Activated naive CD4-positive, alpha-beta T cell treated with anti-CD3 and anti-CD28 coated beads for 36 hours (primary cell): ENCODE measurements around the gene SUPT20H. TPM values are rescaled to one million over a fixed set of nuclear protein-coding genes. Genes with fewer than 3 reads are reported as not detected.

Source experiments
- CTCF ChIA-PET: fragments of 350-600 bp; sonication (Branson Sonifier 250); formaldehyde crosslinking; loops from one replicate; lab custom pipeline; 2021; ENCODE audit warnings: antibody characterized with exemption; lab: Charles Lee
- DNase-seq: peaks from one replicate; pipeline ENCODE4 v3.0.0-alpha.2; 2020
- H3K27ac Mint-ChIP-seq: one replicate; pipeline ENCODE4 v1.8.0; 2021; ENCODE audit warnings: mild to moderate bottlenecking, mixed read lengths
- H3K27me3 Mint-ChIP-seq: one replicate; pipeline ENCODE4 v1.8.0; 2021; ENCODE audit warnings: low read depth, mixed read lengths
- H3K36me3 Mint-ChIP-seq: one replicate; pipeline ENCODE4 v1.8.0; 2021; ENCODE audit warnings: low read depth, mixed read lengths
- H3K4me1 Mint-ChIP-seq: one replicate; pipeline ENCODE4 v1.8.0; 2021; ENCODE audit warnings: low read depth, mixed read lengths
- H3K4me3 Mint-ChIP-seq: one replicate; pipeline ENCODE4 v1.8.0; 2021; ENCODE audit warnings: mild to moderate bottlenecking, moderate library complexity, mixed read lengths
- H3K9me3 Mint-ChIP-seq: one replicate; pipeline ENCODE4 v1.8.0; 2021; ENCODE audit warnings: mixed read lengths
- intact Hi-C: fragments of 100-400 bp; cut with micrococcal nuclease; formaldehyde crosslinking; loops from one replicate; pipeline ENCODE4 v1.15.1; 2023
- total RNA-seq, 2 experiments: library from RNA; stranded (reverse); gene quantifications; one replicate each; pipeline ENCODE4 v1.2.3, GENCODE V29; 2021

SUPT20H gene
- 10 to 100 TPM; 51.0 to 57.7 TPM for total RNA-seq

- H3K27me3 Mint-ChIP-seq: no peaks in the 10 kb centered on the region
- DNase-seq: peak; percentile 94
- CTCF ChIA-PET: no interaction called here
- peaks cover 33% of the 10 kb centered on the region for H3K4me1 Mint-ChIP-seq
- intact Hi-C loops: loop anchor here (1.0 to 2.0 kb wide), 5 partner anchors 59 to 1979 kb away; partner anchors contain the start of genes EXOSC8, NHLRC3, PROSER1 and RFXAP
- peak within 1 kb of the TSS; percentile 90 for H3K27ac Mint-ChIP-seq
- peaks cover 16% of the 10 kb centered on the region for H3K36me3 Mint-ChIP-seq
- peak within 1 kb of the TSS; percentile 97 for H3K4me3 Mint-ChIP-seq
- H3K9me3 Mint-ChIP-seq: peaks cover 3% of the 10 kb centered on the region
Measured at GRCh38 chr13:37058910-37059847, at the start of gene SUPT20H. Gene SUPT20H (minus strand): TSS chr13:37059688. CDS start chr13:37051490, 8,198 bp downstream.

- Mint-ChIP-seq H3K36me3 (no peaks in the 10 kb centered on the region), H3K27ac (no peak overlapping the region), H3K4me3 (no peak overlapping the region), H3K27me3 (peaks cover 7% of the 10 kb centered on the region), H3K4me1 (no peaks in the 10 kb centered on the region), H3K9me3 (no peaks in the 10 kb centered on the region)
- intact Hi-C loops: loop anchor here (1.0 to 10.0 kb wide), 4 partner anchors 494 to 1806 kb away; no protein-coding TSS in a partner anchor
- DNase-seq: no peak
- CTCF ChIA-PET: interaction anchor here (0.6 to 1.3 kb wide), 2 partner anchors 13 to 14 kb away, joined by 3 read pairs; no protein-coding TSS in a partner anchor
Measured at GRCh38 chr13:37109051-37109678, 49.7 kb upstream of the SUPT20H start.

GRCh38 chr13:37107868-37108267 is 48.4 kb upstream of the SUPT20H start:
- H3K4me3 Mint-ChIP-seq: no peak overlapping the region
- intact Hi-C loops: loop anchor here (2.0 to 10.0 kb wide), 3 partner anchors 495 to 1765 kb away; no protein-coding TSS in a partner anchor
- H3K9me3 Mint-ChIP-seq: no peaks in the 10 kb centered on the region
- no peak for DNase-seq
- no peak overlapping the region for H3K27ac Mint-ChIP-seq
- H3K4me1 Mint-ChIP-seq: no peaks in the 10 kb centered on the region
- no peaks in the 10 kb centered on the region for H3K36me3 Mint-ChIP-seq
- H3K27me3 Mint-ChIP-seq: peaks cover 8% of the 10 kb centered on the region
- CTCF ChIA-PET: interaction anchor here (0.7 kb wide), 1 partner anchor 786 kb away, joined by 3 read pairs; no protein-coding TSS in a partner anchor

GRCh38 chr13:37107456-37107855 is 48.0 kb upstream of the SUPT20H start:
- Mint-ChIP-seq H3K4me3 (no peak overlapping the region), H3K36me3 (no peaks in the 10 kb centered on the region), H3K27ac (no peak overlapping the region), H3K9me3 (no peaks in the 10 kb centered on the region), H3K27me3 (peaks cover 8% of the 10 kb centered on the region), H3K4me1 (no peaks in the 10 kb centered on the region)
- CTCF ChIA-PET: interaction anchor here (0.6 kb wide), 1 partner anchor 71 kb away, joined by 3 read pairs; no protein-coding TSS in a partner anchor
- no peak for DNase-seq
- intact Hi-C loops: loop anchor here (10.0 kb wide), 1 partner anchor 1477 kb away; no protein-coding TSS in a partner anchor

GRCh38 chr13:37106642-37107041 is 47.2 kb upstream of the SUPT20H start:
- H3K27me3 Mint-ChIP-seq: peaks cover 13% of the 10 kb centered on the region
- no peaks in the 10 kb centered on the region for H3K9me3 Mint-ChIP-seq
- no peaks in the 10 kb centered on the region for H3K4me1 Mint-ChIP-seq
- CTCF ChIA-PET: interaction anchor here (0.6 kb wide), 1 partner anchor 70 kb away, joined by 3 read pairs; no protein-coding TSS in a partner anchor
- no peak for DNase-seq
- no peak overlapping the region for H3K4me3 Mint-ChIP-seq
- intact Hi-C loops: loop anchor here (10.0 kb wide), 1 partner anchor 1478 kb away; no protein-coding TSS in a partner anchor
- H3K27ac Mint-ChIP-seq: no peak overlapping the region
- no peaks in the 10 kb centered on the region for H3K36me3 Mint-ChIP-seq

- Mint-ChIP-seq H3K4me3 (no peak within 1 kb of the TSS), H3K27ac (no peak within 1 kb of the TSS), H3K4me1 (no peaks in the 10 kb centered on the region), H3K27me3 (peaks cover 10% of the 10 kb centered on the region), H3K36me3 (no peaks in the 10 kb centered on the region), H3K9me3 (no peaks in the 10 kb centered on the region)
- no peak for DNase-seq
- intact Hi-C loops: loop anchor here (10.0 kb wide), 1 partner anchor 1480 kb away; no protein-coding TSS in a partner anchor
- CTCF ChIA-PET: interaction anchor here (0.5 kb wide), 1 partner anchor 1287 kb away, joined by 4 read pairs; no protein-coding TSS in a partner anchor
Measured at GRCh38 chr13:37105251-37105714, 45.8 kb upstream of the SUPT20H start, which contains the start of gene CSNK1A1L. Gene CSNK1A1L (minus strand): TSS chr13:37105664. CDS start chr13:37105256, 408 bp downstream.

- Mint-ChIP-seq H3K4me3 (no peak overlapping the region), H3K27me3 (peaks cover 8% of the 10 kb centered on the region), H3K27ac (no peak overlapping the region), H3K9me3 (no peaks in the 10 kb centered on the region), H3K4me1 (no peaks in the 10 kb centered on the region), H3K36me3 (no peaks in the 10 kb centered on the region)
- CTCF ChIA-PET: no interaction called here
- intact Hi-C loops: loop anchor here (10.0 kb wide), 1 partner anchor 1482 kb away; no protein-coding TSS in a partner anchor
- no peak for DNase-seq
Measured at GRCh38 chr13:37102896-37103295, 43.4 kb upstream of the SUPT20H start.

- CTCF ChIA-PET: interaction anchor here (0.7 kb wide), 1 partner anchor 37 kb away, joined by 3 read pairs; no protein-coding TSS in a partner anchor
- no peak overlapping the region for H3K4me3 Mint-ChIP-seq
- no peaks in the 10 kb centered on the region for H3K9me3 Mint-ChIP-seq
- no peaks in the 10 kb centered on the region for H3K36me3 Mint-ChIP-seq
- DNase-seq: no peak
- H3K4me1 Mint-ChIP-seq: peaks cover 2% of the 10 kb centered on the region
- intact Hi-C loops: loop anchor here (10.0 kb wide), 1 partner anchor 1484 kb away; no protein-coding TSS in a partner anchor
- H3K27me3 Mint-ChIP-seq: peaks cover 8% of the 10 kb centered on the region
- no peak overlapping the region for H3K27ac Mint-ChIP-seq
Measured at GRCh38 chr13:37101201-37101600, 41.7 kb upstream of the SUPT20H start.

GRCh38 chr13:37100731-37101130 is 41.2 kb upstream of the SUPT20H start:
- H3K4me1 Mint-ChIP-seq: peaks cover 2% of the 10 kb centered on the region
- intact Hi-C loops: loop anchor here (10.0 kb wide), 1 partner anchor 1484 kb away; no protein-coding TSS in a partner anchor
- H3K27me3 Mint-ChIP-seq: peaks cover 8% of the 10 kb centered on the region
- no peak overlapping the region for H3K4me3 Mint-ChIP-seq
- DNase-seq: no peak
- no peaks in the 10 kb centered on the region for H3K9me3 Mint-ChIP-seq
- CTCF ChIA-PET: interaction anchor here (0.7 kb wide), 1 partner anchor 37 kb away, joined by 3 read pairs; no protein-coding TSS in a partner anchor
- no peak overlapping the region for H3K27ac Mint-ChIP-seq
- H3K36me3 Mint-ChIP-seq: no peaks in the 10 kb centered on the region

GRCh38 chr13:37097076-37097475 is 37.6 kb upstream of the SUPT20H start:
- Mint-ChIP-seq H3K4me3 (no peak overlapping the region), H3K4me1 (peaks cover 2% of the 10 kb centered on the region), H3K27ac (no peak overlapping the region), H3K27me3 (peaks cover 6% of the 10 kb centered on the region), H3K36me3 (no peaks in the 10 kb centered on the region), H3K9me3 (no peaks in the 10 kb centered on the region)
- no peak for DNase-seq
- intact Hi-C loops: no loop called here
- CTCF ChIA-PET: no interaction called here

- H3K4me3 Mint-ChIP-seq: no peak overlapping the region
- CTCF ChIA-PET: interaction anchor here (0.5 kb wide), 1 partner anchor 15 kb away, joined by 3 read pairs; no protein-coding TSS in a partner anchor
- no peak for DNase-seq
Measured at GRCh38 chr13:37094840-37095239, 35.4 kb upstream of the SUPT20H start.

More at GRCh38 chr13:37094840-37095239, 35.4 kb upstream of the SUPT20H start:
- H3K9me3 Mint-ChIP-seq: no peaks in the 10 kb centered on the region
- no peaks in the 10 kb centered on the region for H3K36me3 Mint-ChIP-seq
- H3K27ac Mint-ChIP-seq: no peak overlapping the region
- intact Hi-C loops: no loop called here
- no peaks in the 10 kb centered on the region for H3K27me3 Mint-ChIP-seq
- H3K4me1 Mint-ChIP-seq: peaks cover 2% of the 10 kb centered on the region
